Activated CD4-positive, alpha-beta T cell treated with anti-CD3 and anti-CD28 coated beads for 1 hour (primary cell): ENCODE data around the gene TRIM41.
"Not testable (repeated sequence)": the region's sequence is repeated elsewhere in the genome, so short reads cannot be mapped to it uniquely, and the experiment has no call there.

Source experiments
- DNase-seq: peaks from one replicate; pipeline ENCODE4 v3.0.0-alpha.2; 2020

The TRIM41 gene

DNA sequence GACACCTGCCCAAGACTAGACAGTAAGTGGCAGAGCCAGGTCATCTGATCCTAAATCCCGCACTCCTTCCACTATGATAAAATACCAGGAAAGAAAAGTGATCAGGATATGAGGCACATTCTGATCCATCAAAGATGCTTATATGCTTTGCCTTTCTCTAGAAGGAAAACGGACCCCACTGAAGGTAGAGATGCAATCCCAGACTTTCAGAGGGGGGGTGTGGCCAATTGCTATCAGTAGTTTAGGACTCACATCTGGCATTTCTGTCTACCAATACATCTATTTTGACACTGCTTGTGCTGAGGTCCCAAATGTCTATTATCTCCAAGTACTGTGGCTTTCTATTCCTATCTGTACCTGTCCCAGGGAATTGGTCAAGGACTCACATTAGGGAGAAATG lies 36.2 kb downstream of the TRIM41 start:
- no peak for DNase-seq

DNA sequence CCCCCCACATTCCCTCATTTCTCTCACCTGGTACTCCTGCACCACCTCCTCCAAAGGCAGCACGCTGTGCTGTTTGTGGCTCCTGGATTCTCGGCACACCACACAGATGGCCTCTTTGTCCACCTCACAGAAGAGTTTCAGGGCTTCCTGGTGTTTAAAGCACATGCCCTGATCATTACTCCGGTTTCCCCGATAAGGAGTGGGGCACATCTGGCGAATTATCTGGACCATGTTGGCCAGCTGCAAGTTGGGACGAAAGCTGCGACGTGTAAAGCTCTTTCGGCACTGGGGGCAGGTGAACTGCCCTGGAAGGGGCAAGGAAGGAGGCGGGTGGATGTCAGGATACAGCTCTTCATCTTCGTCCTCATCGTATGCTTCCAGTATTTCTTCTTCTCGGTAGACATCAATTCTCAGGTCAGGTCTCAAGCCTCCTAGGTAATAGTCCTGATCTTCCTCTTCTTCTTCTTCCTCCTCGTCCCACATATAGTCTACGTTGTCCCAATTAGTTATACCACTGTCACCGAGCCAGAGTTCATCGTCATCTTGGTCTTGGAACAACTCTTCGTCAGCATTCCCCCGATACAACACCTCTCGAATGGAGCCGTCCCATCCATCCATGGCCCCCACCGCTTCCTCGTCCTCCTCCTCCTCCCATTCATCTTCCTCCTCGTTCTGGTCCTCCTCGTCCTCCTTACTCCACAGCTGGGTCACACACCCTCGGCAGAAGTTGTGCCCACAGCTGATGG lies 37.1 kb downstream of the TRIM41 start:
- DNase-seq = no peak

- peak; percentile 84 for DNase-seq
Measured at GRCh38 chr5:181260720-181261319, 37.7 kb downstream of the TRIM41 start, which contains the start of gene TRIM52. TRIM52 (minus strand) TSS chr5:181261143; CDS start chr5:181260813, 330 bp downstream.

DNA sequence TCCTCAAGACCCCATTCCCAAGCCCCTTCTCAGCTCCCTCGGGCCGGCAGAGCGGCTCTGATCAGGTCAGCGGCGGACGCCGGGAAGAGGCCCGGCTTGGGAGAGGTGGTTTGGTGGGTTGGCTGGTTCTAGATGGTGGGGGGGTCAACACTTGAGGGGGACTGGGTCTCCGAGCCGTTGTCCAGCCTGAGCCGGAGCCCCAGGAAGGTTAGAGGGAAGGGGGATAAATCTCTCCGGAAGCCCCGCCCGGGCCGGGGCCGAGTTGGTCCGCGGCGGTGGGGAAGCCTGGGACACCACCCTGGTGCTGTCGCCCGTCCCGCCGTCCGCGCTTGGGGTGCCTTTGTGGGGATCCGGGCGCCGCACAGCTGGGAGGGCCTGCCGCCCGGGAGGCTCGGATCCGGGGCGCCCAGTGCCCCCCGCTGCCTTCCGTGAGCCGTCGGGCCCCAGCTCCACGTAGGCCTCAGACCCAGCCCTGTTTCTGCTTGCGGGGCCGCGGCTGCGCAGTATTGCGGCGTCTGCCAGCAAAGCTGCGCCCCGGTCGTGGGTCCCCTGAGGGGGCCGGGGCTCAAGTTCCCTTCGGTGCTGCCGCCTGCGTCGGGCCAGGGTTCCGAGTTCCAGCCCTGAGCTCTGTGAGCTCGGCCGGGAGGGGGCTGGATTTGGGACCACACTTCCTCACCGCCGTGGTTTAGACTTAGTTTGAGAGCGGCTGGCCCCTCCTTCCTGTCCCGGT lies 38.4 kb downstream of the TRIM41 start:
- peak; percentile 62 for DNase-seq

DNA sequence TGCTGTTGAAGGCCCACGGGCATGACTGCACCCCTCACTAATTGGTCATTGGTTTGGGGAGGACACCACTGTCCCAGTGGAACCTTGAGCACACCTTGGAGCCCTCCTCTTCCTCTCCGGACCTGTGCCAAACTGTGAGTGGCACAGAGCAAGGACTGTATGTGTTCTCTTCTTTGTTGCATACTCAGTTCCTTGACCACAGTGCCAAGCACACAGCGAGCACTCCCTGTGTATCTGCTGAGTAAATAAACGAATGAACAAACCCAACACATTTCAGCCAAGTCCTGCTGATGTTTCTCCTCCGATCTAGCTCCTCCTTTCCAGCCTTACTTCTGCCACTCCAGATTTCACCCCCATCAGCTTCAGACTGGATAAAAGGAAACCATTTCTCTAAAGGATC lies 40.6 kb downstream of the TRIM41 start:
- DNase-seq = no peak

DNA sequence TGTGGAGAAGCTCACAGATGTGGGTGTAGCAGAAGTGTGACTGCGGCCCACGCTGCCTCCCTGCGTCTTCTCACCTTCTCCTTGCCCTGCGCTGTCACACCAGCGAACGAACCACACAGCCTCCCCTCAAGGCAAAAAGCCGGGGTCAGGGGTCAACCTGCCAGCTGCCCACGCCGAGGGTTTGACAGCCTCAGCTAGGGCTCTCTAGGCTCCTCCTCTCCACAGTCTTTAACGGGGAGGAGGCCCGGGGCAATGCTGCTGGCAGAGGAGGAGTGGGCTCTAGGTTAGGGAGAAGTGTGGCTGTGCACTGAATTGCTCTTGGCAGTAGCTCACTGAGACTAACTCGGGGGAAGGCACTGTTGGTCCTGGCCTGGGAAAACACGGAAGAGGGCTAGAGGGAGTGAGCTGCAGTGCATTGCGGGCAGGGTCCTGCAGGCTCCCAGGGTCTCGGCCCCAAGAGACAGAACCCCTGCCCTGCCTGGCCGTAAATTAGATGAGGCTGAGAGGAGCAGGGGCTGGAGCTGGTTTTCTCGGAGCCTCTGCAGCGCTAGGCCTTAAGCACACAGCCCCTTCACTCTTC lies 42.1 kb downstream of the TRIM41 start:
- DNase-seq = no peak

GRCh38 chr5:181267291-181267904 lies 44.3 kb downstream of the TRIM41 start:
- DNase-seq = not testable (repeated sequence)

DNA sequence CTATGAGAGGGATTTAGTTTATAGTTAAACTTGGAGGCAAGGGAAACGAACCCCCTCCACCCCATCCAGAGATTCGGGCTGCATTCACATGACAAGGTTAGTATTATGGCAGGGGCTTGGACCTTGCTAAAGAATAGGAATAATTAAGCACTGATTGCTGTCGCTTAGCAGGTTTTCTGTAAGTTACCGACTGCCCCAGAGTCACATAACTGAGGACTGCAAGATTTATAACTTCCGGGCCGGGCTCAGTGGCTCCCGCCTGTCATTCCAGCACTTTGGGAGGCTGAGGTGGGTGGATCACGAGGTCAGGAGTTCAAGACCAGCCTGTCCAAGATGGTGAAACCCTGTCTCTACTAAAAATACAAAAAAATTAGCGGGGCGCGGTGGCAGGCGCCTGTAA lies 44.8 kb downstream of the TRIM41 start:
- not testable (repeated sequence) for DNase-seq

DNA sequence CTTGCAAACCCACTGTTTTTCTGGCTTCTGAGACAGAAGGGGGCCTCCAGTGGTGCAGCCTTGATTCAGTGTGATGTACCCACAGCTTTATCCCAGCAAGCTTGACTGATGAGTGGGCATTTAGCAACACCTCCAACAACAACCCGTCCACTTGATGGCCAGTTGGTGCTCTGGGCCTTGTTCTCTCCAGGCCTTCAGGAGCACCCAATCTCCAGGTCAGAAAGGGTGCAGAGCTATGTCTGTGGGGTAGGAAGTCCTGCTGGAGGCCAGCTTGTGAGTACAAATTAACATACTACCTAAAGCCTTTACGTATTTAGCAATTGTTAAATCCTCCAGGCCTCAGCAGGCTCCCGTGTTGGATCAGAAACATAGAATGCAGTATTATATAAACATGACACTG lies 48.0 kb downstream of the TRIM41 start:
- no peak for DNase-seq

DNA sequence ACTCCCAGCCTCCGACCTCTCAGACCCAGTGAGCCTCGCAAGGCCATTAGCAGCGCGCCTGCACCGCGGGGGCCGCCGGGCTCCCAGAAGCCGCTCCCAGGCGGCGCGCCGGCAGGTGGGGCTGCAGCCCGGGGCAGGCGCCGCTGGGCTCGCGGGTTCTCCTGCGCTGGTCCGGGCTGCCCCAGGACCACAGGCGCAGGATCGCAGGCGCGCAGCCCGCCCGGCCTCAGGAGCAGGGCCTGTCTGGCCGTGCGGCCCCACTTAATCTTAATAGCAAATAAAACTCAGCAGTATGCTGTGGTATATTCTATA lies 50.3 kb downstream of the TRIM41 start:
- not testable (repeated sequence) for DNase-seq

GRCh38 chr5:181280251-181280762 lies 57.2 kb downstream of the TRIM41 start:
- DNase-seq = no peak

GRCh38 chr5:181281077-181281983 lies 58.2 kb downstream of the TRIM41 start:
- no peak for DNase-seq

- no peak for DNase-seq
Measured at GRCh38 chr5:181281984-181282316, 58.9 kb downstream of the TRIM41 start.

DNA sequence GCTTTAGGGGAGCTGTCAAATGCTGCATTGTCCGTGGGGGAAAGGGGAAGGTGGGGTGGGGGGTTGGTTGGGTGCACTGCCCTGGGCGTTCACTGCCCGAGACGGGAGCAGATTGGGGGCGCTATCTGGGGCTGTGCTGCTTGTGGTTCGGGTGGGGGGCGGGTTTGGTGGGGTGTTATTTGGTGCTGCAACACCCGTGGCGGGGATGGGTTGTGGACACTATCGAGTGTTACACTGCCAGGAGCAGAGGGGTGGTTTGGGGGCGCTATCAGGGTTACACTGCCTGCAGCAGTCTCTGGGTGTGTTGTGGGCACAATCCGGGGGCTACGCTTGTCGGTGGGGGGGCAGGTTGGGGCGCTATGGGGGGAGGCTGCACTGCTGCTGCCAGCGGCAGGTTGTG lies 59.3 kb downstream of the TRIM41 start:
- DNase-seq = not testable (repeated sequence)

DNA sequence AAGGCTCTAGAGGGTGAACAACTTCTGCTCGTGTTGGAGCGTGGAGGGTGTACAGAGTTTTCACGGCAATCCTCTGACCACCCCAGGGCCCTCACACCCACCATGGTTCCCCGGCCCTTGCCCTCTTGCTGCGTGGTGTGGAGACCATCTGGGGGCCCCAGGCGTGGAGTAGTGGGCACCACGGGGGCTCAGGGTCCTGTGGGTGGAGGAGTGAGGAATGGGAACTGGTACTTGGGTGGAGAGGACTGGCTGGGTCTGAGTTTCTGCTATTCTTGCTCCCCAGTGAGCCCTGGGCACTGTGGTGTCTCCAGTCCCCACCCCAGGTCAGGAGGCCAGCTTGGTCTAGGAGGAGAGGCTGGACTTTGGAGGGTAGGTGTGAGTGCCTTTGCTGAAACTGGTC lies 59.8 kb downstream of the TRIM41 start:
- no peak for DNase-seq

GRCh38 chr5:181283347-181283746 lies 60.3 kb downstream of the TRIM41 start:
- DNase-seq = no peak

DNA sequence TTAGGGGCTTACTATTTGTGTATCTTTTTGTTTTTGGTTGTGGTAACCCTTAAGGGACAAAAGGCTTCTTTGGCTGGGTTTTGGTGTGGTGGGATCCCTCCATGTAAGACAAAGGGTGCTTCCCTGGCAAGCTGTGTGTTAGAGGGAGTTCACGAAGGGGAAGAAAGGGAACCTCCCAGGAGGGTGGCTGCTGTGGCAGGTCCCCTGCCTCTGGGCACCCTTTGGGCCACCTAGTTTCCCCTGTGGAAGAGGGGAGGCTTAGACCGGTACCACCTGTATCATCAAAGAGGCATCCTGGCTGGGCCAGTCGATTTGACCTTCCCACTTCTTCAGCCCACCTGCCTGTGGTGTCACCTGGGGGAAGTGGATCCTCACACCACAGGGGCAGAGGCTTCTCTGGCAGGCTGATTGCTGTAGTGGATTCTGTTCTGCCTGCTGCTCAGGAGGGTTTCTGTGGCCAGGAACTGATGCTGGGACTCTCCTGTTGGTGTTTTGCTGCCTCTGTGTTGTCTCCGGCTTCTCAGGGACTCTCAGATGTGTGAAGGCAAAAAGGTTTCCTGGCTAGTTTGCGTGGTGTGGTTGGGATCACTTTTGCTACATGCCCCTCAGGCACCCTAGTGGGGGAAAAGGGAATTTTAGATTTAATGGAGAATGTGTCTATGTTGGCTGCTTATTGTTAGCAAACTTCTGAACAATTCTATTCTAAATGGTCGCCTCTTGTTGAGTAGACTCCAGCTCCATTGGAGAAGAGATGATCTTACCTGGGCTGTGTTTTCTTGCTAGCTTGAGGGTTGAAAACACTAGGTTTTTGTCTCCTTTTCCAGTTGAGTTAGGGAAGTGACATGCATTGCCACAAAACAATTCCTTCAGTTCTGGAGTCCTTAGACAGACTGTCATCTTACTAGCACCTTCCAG lies 61.0 kb downstream of the TRIM41 start:
- DNase-seq = not testable (repeated sequence)
